SKM-1 treated with dmso at 0.1 percent for 144 hours (cell line): Measurements from ENCODE around the gene IQGAP2.
A peak's percentile ranks its signal among the peaks of the same experiment; 100 is the strongest.

ENCODE experiments used
- DNase-seq: peaks from one replicate; lab custom pipeline; 2025; ENCODE audit not compliant: unreplicated experiment; lab: John Stamatoyannopoulos, UW

Gene IQGAP2

GRCh38 chr5:76560952-76561891, 158.1 kb downstream of the IQGAP2 start:
- no peak for DNase-seq

- DNase-seq: no peak
Observed at GRCh38 chr5:76561959-76562358, 158.9 kb downstream of the IQGAP2 start.

GRCh38 chr5:76565009-76565408, 161.9 kb downstream of the IQGAP2 start:
- no peak for DNase-seq

GRCh38 chr5:76570153-76570552, 167.1 kb downstream of the IQGAP2 start:
- DNase-seq: no peak

GRCh38 chr5:76571559-76571958, 168.5 kb downstream of the IQGAP2 start:
- no peak for DNase-seq

- no peak for DNase-seq
Observed at GRCh38 chr5:76576450-76576849, 173.4 kb downstream of the IQGAP2 start.

GRCh38 chr5:76576996-76577395, 173.9 kb downstream of the IQGAP2 start:
- DNase-seq: no peak

- no peak for DNase-seq
Observed at GRCh38 chr5:76579166-76579937, 176.3 kb downstream of the IQGAP2 start.

- DNase-seq: no peak
Observed at GRCh38 chr5:76580981-76581380, 177.9 kb downstream of the IQGAP2 start.

GRCh38 chr5:76582230-76583162, 179.4 kb downstream of the IQGAP2 start:
- DNase-seq: peak; percentile 60

GRCh38 chr5:76583163-76584047, 180.3 kb downstream of the IQGAP2 start:
- no peak for DNase-seq

- DNase-seq: no peak
Observed at GRCh38 chr5:76585783-76586217, 182.7 kb downstream of the IQGAP2 start.

GRCh38 chr5:76586531-76586930, 183.4 kb downstream of the IQGAP2 start:
- DNase-seq: no peak

GRCh38 chr5:76590027-76590426, 186.9 kb downstream of the IQGAP2 start:
- no peak for DNase-seq

GRCh38 chr5:76591366-76591765, 188.3 kb downstream of the IQGAP2 start:
- no peak for DNase-seq

- DNase-seq: no peak
Observed at GRCh38 chr5:76592692-76593091, 189.6 kb downstream of the IQGAP2 start.

- DNase-seq: no peak
Observed at GRCh38 chr5:76594107-76594506, 191.0 kb downstream of the IQGAP2 start.

- DNase-seq: no peak
Observed at GRCh38 chr5:76595755-76596481, 192.8 kb downstream of the IQGAP2 start.

GRCh38 chr5:76598531-76598930, 195.4 kb downstream of the IQGAP2 start:
- no peak for DNase-seq
